B cell (primary cell): ENCODE results near the gene MLH1. TPM values are rescaled to one million over a fixed set of nuclear protein-coding genes. Genes with fewer than 3 reads are reported as not detected.

Experiments used
- ATAC-seq: fragments of 200-7000 bp; cut with Tn5 transposase; one replicate; pipeline ENCODE4 v1.10.0; 2021; ENCODE audit warnings: low read depth, mild to moderate bottlenecking, moderate number of reproducible peaks, moderate library complexity
- CTCF ChIA-PET: fragments of 350-600 bp; sonication (Branson Sonifier 250); formaldehyde crosslinking; loops from one replicate; lab custom pipeline; 2021; ENCODE audit warnings: antibody characterized with exemption, inconsistent platforms; lab: Charles Lee
- POLR2A ChIA-PET: fragments of 350-600 bp; sonication (Branson Sonifier 250); formaldehyde crosslinking; loops from one replicate; lab custom pipeline; 2021; ENCODE audit warnings: antibody characterized with exemption; lab: Charles Lee
- DNase-seq: peaks from one replicate; pipeline ENCODE4 v3.0.0; 2013
- H2AFZ ChIP-seq: 2 replicates; pipeline ENCODE4 v1.6.1; 2012; ENCODE audit warnings: mild to moderate bottlenecking, low read depth, low read length; ENCODE audit not compliant: insufficient read depth, poor library complexity, severe bottlenecking
- H3K27ac ChIP-seq, 2 donors: 1 replicate in 1 of 2; 2 replicates in 1 of 2; pipeline ENCODE4 v1.5.1; 2012 to 2013; ENCODE audit warnings: low read length in 2 of 2, mild to moderate bottlenecking in 2 of 2, moderate library complexity in 1 of 2
- H3K27me3 ChIP-seq, 4 experiments: fragments of 200-600 bp in 1 of 4; sonication (generic) in 1 of 4; replicated peaks in 1 of 4; 1 replicate in 2 of 4; 2 replicates in 2 of 4; pipeline versions ENCODE4 v1.6.1 to v1.7.0; 2013 to 2016; ENCODE audit warnings: low read length in 3 of 4, mild to moderate bottlenecking in 2 of 4, mixed read lengths in 1 of 4, moderate library complexity in 1 of 4; ENCODE audit not compliant: insufficient read depth in 4 of 4, control insufficient read depth in 3 of 4; ENCODE audit errors: control extremely low read depth in 1 of 4
- H3K36me3 ChIP-seq, 2 experiments: replicated peaks in 1 of 2; 1 replicate in 1 of 2; 2 replicates in 1 of 2; pipeline versions ENCODE4 v1.6.1 to v1.7.1; 2013; ENCODE audit warnings: low read length in 1 of 2; ENCODE audit not compliant: insufficient read depth in 2 of 2, control insufficient read depth in 1 of 2; ENCODE audit errors: control extremely low read depth in 1 of 2, extremely low read depth in 1 of 2
- H3K4me1 ChIP-seq, 2 donors: fragments of 200-600 bp in 1 of 2; sonication (generic) in 1 of 2; 1 replicate in 1 of 2; 2 replicates in 1 of 2; pipeline versions ENCODE4 v1.5.1 to v1.6.1; 2013 to 2017; ENCODE audit warnings: low read length in 2 of 2; ENCODE audit not compliant: control insufficient read depth in 2 of 2, insufficient read depth in 2 of 2
- H3K4me2 ChIP-seq: replicated peaks from 2 replicates; pipeline ENCODE3; 2012; ENCODE audit warnings: mild to moderate bottlenecking, low read depth, low read length; ENCODE audit not compliant: poor library complexity, severe bottlenecking
- H3K4me3 ChIP-seq, 5 experiments: fragments of 200-600 bp in 1 of 5; sonication (generic) in 1 of 5; 1 replicate in 3 of 5; 2 replicates in 2 of 5; pipeline versions ENCODE4 v1.5.1 to v1.7.0; 2011 to 2016; ENCODE audit warnings: low read length in 4 of 5, mild to moderate bottlenecking in 4 of 5, low read depth in 2 of 5, control low read depth in 1 of 5, moderate library complexity in 1 of 5; ENCODE audit not compliant: insufficient read depth in 1 of 5; ENCODE audit errors: control extremely low read depth in 1 of 5, extremely low read depth in 1 of 5
- H3K79me2 ChIP-seq: fragments of 200-600 bp; sonication (generic); one replicate; pipeline ENCODE4 v1.6.0; 2016; ENCODE audit warnings: low read length; ENCODE audit not compliant: control insufficient read depth, insufficient read depth
- H3K9ac ChIP-seq: fragments of 200-600 bp; sonication (generic); 2 replicates; pipeline ENCODE4 v1.6.1; 2017; ENCODE audit warnings: mild to moderate bottlenecking, low read length, moderate library complexity
- H3K9me3 ChIP-seq, 3 donors: one replicate each; pipeline versions ENCODE4 v1.6.1 to v1.7.1; 2013; ENCODE audit warnings: low read length in 2 of 3; ENCODE audit not compliant: control insufficient read depth in 2 of 3, insufficient read depth in 1 of 3; ENCODE audit errors: control extremely low read depth in 1 of 3
- H4K20me1 ChIP-seq: 2 replicates; pipeline ENCODE4 v1.6.0; 2012; ENCODE audit warnings: mild to moderate bottlenecking, low read length; ENCODE audit not compliant: insufficient read depth, control insufficient read depth, poor library complexity, severe bottlenecking
- H3K27ac Mint-ChIP-seq: one replicate; pipeline ENCODE4 v1.8.0; 2021; ENCODE audit warnings: mixed read lengths
- H3K27me3 Mint-ChIP-seq: one replicate; pipeline ENCODE4 v1.8.0; 2021; ENCODE audit warnings: mixed read lengths
- H3K4me1 Mint-ChIP-seq: one replicate; pipeline ENCODE4 v1.8.0; 2021; ENCODE audit warnings: mixed read lengths
- H3K4me3 Mint-ChIP-seq: one replicate; pipeline ENCODE4 v1.8.0; 2021; ENCODE audit warnings: mixed read lengths
- H3K9me3 Mint-ChIP-seq: one replicate; pipeline ENCODE4 v1.8.0; 2022; ENCODE audit warnings: mixed read lengths; ENCODE audit not compliant: insufficient read depth
- CTCF ChIP-seq: fragments of 200-600 bp; IDR thresholded peaks from one replicate; pipeline ENCODE4 v1.8.0; 2022; ENCODE audit warnings: antibody characterized with exemption, mild to moderate bottlenecking
- EZH2 ChIP-seq: IDR thresholded peaks from 2 replicates; pipeline ENCODE4 v1.6.1; 2012; ENCODE audit warnings: borderline replicate concordance, low read depth, mild to moderate bottlenecking, moderate library complexity, low read length; ENCODE audit not compliant: insufficient read depth, poor library complexity, severe bottlenecking
- WGBS: methylation state at CpG from one replicate; pipeline ENCODE4 v1.1.5; 2013; ENCODE audit warnings: missing lambda C conversion rate; ENCODE audit not compliant: insufficient coverage; 5-methylcytosine and 5-hydroxymethylcytosine counted together
- intact Hi-C: fragments of 100-400 bp; cut with micrococcal nuclease; formaldehyde crosslinking; loops from one replicate; pipeline ENCODE4 v1.10.0; 2022
- polyA plus RNA-seq: library from polyadenylated mRNA; depleted of rRNA; stranded (reverse); fragments of >200 nt; gene quantifications from 2 replicates; pipeline ENCODE4 v1.2.3, GENCODE V29; 2012
- total RNA-seq, 2 donors: library from RNA; stranded (reverse); fragments of 120-200 nt in 1 of 2; gene quantifications; 1 replicate in 1 of 2; 2 replicates in 1 of 2; pipeline versions ENCODE4 v1.2.3 to v1.2.4, GENCODE V29; 2013 to 2022

MLH1 gene
- total and polyA plus RNA-seq, 2 donors (not counting 1 experiment from before 2014, with no cell fraction given): 22.4 to 38.5 TPM

GRCh38 chr3:37092484-37092883 is 99.2 kb downstream of the MLH1 start:
- Histone ChIP-seq H3K4me1 (no peaks in the 10 kb centered on the region), H4K20me1 (no peaks in the 10 kb centered on the region), H3K9me3 (no peaks in the 10 kb centered on the region), H3K27ac (no peak overlapping the region), H3K27me3 (no peaks in the 10 kb centered on the region), H3K9ac (no peak overlapping the region), H3K4me2 (no peak overlapping the region), H3K4me3 (no peak overlapping the region), H2AFZ (no peak overlapping the region), H3K36me3 (peaks cover 4 to 8% of the 10 kb centered on the region in 2 experiments), H3K79me2 (no peaks in the 10 kb centered on the region)
- Mint-ChIP-seq H3K9me3 (no peaks in the 10 kb centered on the region), H3K4me1 (no peaks in the 10 kb centered on the region), H3K4me3 (no peak overlapping the region), H3K27ac (no peak overlapping the region), H3K27me3 (no peaks in the 10 kb centered on the region)
- ATAC-seq (no peak), DNase-seq (no peak)
- CTCF ChIA-PET: no interaction called here
- TF ChIP-seq CTCF: no peak
- TF ChIP-seq EZH2: no peak
- 100% methylated on average over 2 of the region's 3 CpGs for WGBS
- intact Hi-C loops: no loop called here
- POLR2A ChIA-PET: no interaction called here

- H3K4me2 ChIP-seq: no peak overlapping the region
- no peak overlapping the region for H3K4me3 Mint-ChIP-seq
- 100% methylated on average over 1 of the region's 2 CpGs for WGBS
- no peaks in the 10 kb centered on the region for H3K4me1 ChIP-seq
- no peaks in the 10 kb centered on the region for H3K9me3 Mint-ChIP-seq
- no peaks in the 10 kb centered on the region for H3K27me3 ChIP-seq
- H3K27ac ChIP-seq: no peak overlapping the region
- H3K79me2 ChIP-seq: no peaks in the 10 kb centered on the region
- H3K36me3 ChIP-seq: peaks cover 4 to 8% of the 10 kb centered on the region in 2 experiments
- H3K27me3 Mint-ChIP-seq: no peaks in the 10 kb centered on the region
- ChIA-PET CTCF (no interaction called here), POLR2A (no interaction called here)
- H3K27ac Mint-ChIP-seq: no peak overlapping the region
- no peaks in the 10 kb centered on the region for H4K20me1 ChIP-seq
- intact Hi-C loops: no loop called here
- H3K4me1 Mint-ChIP-seq: no peaks in the 10 kb centered on the region
- TF ChIP-seq CTCF (no peak), EZH2 (no peak)
- no peak for DNase-seq
- no peaks in the 10 kb centered on the region for H3K9me3 ChIP-seq
- no peak overlapping the region for H2AFZ ChIP-seq
- ATAC-seq: no peak
- H3K4me3 ChIP-seq: no peak overlapping the region
- no peak overlapping the region for H3K9ac ChIP-seq
Measured at GRCh38 chr3:37093481-37093880, 100.2 kb downstream of the MLH1 start.
